VCaP (cell line): ENCODE data around the gene KIAA0825.

Experiments used
- H3K27ac ChIP-seq: fragments of 450-650 bp; 2 replicates; pipeline ENCODE4 v1.5.1; 2017
- CTCF ChIP-seq: fragments of 450-650 bp; conservative IDR thresholded peaks from 2 replicates; pipeline ENCODE4 v1.5.1; 2017; ENCODE audit warnings: mild to moderate bottlenecking, moderate library complexity

Gene KIAA0825

GRCh38 chr5:94544031-94544650 lies 74.3 kb downstream of the KIAA0825 start:
- no peak overlapping the region for H3K27ac ChIP-seq

GRCh38 chr5:94540856-94541494 lies 77.4 kb downstream of the KIAA0825 start:
- TF ChIP-seq CTCF: no peak
- no peak overlapping the region for H3K27ac ChIP-seq

More at GRCh38 chr5:94544031-94544650, 74.3 kb downstream of the KIAA0825 start:
- TF ChIP-seq CTCF: no peak

GRCh38 chr5:94538260-94538659 lies 80.1 kb downstream of the KIAA0825 start:
- H3K27ac ChIP-seq: no peak overlapping the region
- TF ChIP-seq CTCF: no peak

- no peak for TF ChIP-seq CTCF
- no peak overlapping the region for H3K27ac ChIP-seq
Measured at GRCh38 chr5:94526706-94527105, 91.7 kb downstream of the KIAA0825 start.

- no peak overlapping the region for H3K27ac ChIP-seq
- TF ChIP-seq CTCF: peak; percentile 76
Measured at GRCh38 chr5:94524841-94525697, 93.3 kb downstream of the KIAA0825 start.

GRCh38 chr5:94523018-94523417 lies 95.4 kb downstream of the KIAA0825 start:
- no peak for TF ChIP-seq CTCF
- no peak overlapping the region for H3K27ac ChIP-seq

GRCh38 chr5:94522117-94522516 lies 96.3 kb downstream of the KIAA0825 start:
- no peak overlapping the region for H3K27ac ChIP-seq
- no peak for TF ChIP-seq CTCF
